Amniotic stem cell (primary cell): ENCODE results near the gene ACTR5.

ENCODE experiments used
- DNase-seq: peaks from one replicate; lab custom pipeline; 2025; lab: John Stamatoyannopoulos, UW

ACTR5 gene

GRCh38 chr20:38748097-38748860 lies at the start of gene ACTR5:
Gene ACTR5 (plus strand): TSS chr20:38748460. CDS start chr20:38748479, 19 bp downstream.
- peak; percentile 86 for DNase-seq

- DNase-seq, result no peak
These were observed 49.7 kb upstream of the ACTR5 start for GRCh38 chr20:38698541-38698940.

DNA sequence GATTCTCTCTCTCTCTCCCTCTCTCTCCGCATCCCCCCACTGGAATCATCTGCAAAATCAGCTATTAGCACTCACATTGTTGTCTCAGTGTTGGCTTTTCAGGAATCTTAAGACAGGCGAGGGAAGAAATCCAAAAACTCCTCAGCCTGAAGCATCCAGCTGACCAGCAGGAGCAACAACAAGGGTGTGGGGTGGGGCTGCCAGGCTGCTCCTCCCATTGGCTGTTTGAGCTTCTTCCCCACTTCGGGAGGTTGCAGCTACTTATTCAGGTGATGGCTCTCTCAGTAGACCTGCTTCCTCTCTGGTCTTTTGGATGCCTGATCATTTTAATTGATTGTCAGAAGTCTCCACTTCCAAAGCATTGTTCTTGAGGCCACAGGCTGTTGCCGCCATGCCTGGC lies 48.1 kb upstream of the ACTR5 start:
- no peak for DNase-seq

GRCh38 chr20:38700926-38701325 lies 47.3 kb upstream of the ACTR5 start:
- no peak for DNase-seq

GRCh38 chr20:38703526-38703925 lies 44.7 kb upstream of the ACTR5 start:
- no peak for DNase-seq

DNA sequence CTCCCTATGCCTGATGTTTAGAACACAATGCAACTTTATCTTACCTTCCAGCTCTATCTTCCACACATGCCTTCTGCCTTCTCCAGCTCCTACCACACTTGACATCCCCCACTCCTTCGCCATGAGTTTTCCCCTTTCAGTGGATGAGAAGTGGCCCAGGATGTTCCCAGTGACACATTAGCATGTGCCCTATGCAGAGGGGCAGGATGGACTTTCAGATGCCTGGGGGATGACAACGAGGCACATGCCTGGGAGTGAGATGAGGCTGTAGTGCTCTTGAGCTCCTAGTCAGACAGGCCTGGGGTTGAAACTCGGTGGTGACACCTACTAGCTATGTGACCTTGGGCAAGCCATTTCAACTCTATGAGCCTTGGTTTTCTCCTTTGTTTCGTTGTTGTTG lies 44.1 kb upstream of the ACTR5 start:
- no peak for DNase-seq

- DNase-seq, result no peak
These were observed 41.8 kb upstream of the ACTR5 start for GRCh38 chr20:38706509-38706908.

DNA sequence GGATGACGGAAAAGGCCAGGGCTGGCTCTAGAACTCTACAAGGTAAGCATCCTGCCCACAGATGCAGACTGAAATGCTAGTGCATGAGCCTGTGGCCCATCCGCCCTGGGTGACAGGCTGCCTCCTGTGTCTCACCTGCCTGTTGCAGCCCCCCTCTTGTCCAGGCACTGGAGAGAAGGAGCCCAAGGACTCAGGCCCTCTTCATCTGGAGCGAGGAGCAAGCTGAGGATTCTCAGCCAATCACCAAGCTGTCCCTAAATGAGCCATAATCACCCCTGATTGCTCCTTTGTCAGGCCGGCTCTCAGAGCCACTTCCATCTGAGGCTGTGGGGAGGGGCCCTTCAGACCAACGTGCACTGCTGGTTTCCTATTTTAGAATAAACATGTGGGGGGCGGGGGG lies 34.0 kb upstream of the ACTR5 start:
- DNase-seq, result no peak

GRCh38 chr20:38715646-38716045 lies 32.6 kb upstream of the ACTR5 start:
- no peak for DNase-seq

DNA sequence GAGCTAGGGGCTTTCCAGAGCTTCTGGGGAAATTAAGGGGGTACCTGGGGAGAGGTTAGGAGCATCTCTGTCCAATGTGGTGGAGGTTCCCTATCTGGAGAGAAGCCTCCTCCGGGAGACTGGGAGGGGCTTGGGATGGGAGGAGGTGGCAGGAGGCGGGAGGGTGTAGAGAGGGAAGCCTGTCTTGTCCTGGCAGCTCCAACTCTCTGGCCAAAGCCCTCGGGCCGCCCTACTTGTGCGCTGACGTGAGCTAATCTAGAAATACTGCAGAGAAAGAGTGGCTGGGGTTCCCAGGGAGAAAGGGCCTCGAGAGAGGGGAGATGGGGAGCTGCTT lies 25.6 kb upstream of the ACTR5 start:
- no peak for DNase-seq

DNA sequence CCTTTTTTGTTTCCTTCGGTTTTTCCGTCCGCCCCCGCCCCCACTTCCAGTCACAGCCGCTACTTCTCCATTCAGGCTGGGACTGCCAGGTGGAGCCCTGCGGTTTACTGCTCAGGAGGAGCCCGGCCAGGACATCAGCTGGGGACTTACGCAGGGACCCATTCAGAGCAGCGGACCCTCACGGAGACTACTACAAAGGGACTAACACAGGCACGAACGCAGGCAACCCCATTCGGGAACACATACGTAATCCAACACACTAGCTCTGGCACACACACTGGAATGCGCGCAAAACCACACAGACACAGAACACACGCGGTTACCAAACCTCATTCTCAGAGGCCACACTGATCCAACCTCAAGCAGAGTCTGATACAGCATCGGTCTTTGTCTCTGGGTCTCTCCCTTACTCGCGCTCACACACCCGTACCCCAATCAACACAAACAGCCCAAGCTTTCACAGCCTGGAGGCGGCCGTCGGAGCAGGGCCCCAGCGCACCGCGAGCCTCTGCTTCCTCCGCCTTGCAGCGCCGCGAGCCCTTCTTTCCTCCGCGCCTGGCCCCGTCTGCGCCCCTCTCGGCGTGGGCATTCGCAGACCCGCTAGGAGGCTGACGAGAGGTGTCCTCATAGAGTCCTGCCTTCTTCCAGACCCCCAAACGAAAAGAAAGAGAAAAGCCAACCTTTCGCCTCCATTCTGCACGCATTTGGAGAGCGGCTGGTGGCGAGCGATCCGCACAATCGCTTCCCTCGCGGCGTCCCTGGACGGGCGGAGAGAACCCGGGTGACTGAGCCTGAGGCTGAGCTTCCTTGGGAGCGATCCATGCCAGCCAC lies 25.0 kb upstream of the ACTR5 start:
- no peak for DNase-seq

DNA sequence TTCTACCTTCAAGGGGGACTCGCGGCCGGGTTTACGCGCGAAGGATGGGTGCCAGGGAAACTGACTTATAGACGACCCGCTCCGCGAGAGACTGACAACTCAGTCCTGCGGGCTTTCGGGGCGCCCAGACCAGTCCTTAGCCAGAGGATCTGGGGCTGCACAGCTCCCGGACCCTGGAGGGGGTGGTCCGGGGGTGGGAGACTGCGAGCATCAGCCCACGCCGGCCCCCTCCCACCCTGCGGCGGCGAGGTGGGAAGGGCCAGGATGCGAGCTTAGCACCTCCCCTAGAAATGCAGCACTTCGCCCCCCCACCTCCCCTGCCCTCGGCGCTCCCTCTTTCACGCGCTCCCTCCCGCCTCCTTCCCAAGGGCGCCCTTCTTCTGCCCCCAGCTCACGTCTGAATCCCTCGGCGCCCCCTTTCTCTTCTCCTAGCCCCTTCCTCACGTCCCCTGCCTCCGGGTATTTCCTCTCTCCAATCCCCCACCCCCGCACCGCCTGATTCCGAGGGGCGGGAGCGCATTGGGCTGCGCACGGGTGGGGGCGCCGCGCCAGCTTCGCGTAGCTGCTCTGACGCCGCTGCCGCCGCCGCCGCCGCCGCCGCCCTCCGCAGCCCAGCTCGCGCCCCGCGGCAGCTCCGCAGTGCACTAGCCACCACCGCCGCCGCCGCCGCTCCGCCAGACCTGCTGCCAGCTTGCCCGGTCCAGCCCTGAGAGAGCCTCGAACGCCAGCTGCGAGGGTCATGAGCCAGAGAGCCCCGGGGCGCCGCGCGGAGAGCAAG lies 24.2 kb upstream of the ACTR5 start, which contains the start of gene SLC32A1:
SLC32A1 (plus strand) TSS at position 639 of the 778 bp plus-strand sequence. CDS start 239 bp downstream, outside the sequence.
- no peak for DNase-seq

DNA sequence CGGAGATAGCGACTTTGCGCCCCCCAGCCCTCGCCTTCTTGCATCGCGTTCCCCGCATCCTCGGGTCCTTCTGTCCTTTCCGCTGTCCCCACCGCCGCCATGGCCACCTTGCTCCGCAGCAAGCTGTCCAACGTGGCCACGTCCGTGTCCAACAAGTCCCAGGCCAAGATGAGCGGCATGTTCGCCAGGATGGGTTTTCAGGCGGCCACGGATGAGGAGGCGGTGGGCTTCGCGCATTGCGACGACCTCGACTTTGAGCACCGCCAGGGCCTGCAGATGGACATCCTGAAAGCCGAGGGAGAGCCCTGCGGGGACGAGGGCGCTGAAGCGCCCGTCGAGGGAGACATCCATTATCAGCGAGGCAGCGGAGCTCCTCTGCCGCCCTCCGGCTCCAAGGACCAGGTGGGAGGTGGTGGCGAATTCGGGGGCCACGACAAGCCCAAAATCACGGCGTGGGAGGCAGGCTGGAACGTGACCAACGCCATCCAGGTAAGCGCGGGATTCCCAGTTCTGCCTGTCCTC lies 23.6 kb upstream of the ACTR5 start:
- no peak for DNase-seq

DNA sequence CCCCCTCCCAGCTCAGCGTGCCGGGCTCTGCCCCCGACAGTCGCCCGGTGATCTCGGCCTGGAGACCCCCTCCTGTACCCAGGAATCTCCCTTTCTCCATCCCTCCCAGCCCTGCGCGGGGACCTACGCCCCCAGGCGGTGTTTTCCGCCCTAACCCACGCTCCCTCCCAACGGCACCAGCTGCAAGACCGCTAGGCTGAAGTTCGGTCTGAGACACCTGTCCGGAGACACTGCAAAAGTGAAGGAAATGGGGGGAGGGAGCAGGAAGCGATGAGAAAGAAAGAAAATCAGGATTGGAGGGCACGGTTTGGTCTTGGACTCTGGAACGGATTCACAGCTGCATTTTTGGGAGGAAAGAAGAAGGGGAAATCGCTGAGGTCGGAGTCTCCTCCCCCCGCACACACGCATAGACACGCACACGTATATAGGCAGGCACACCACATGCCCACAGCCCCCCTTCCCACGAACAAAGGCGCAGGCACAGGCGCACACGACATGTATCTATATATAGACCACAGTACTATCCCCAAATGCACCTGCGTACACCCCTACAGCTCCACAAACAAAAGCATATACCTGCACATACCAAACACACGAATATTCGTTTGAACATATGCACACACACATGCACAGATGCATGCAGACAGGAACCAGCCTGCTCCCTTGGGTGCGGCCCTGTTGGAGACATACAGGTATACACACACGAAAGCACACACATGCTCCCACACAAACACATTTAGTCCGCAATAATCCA lies 22.9 kb upstream of the ACTR5 start:
- no peak for DNase-seq

GRCh38 chr20:38725931-38726803 lies 22.1 kb upstream of the ACTR5 start:
- DNase-seq, result no peak

- DNase-seq, result no peak
These were observed 21.3 kb upstream of the ACTR5 start for GRCh38 chr20:38726804-38727606.

DNA sequence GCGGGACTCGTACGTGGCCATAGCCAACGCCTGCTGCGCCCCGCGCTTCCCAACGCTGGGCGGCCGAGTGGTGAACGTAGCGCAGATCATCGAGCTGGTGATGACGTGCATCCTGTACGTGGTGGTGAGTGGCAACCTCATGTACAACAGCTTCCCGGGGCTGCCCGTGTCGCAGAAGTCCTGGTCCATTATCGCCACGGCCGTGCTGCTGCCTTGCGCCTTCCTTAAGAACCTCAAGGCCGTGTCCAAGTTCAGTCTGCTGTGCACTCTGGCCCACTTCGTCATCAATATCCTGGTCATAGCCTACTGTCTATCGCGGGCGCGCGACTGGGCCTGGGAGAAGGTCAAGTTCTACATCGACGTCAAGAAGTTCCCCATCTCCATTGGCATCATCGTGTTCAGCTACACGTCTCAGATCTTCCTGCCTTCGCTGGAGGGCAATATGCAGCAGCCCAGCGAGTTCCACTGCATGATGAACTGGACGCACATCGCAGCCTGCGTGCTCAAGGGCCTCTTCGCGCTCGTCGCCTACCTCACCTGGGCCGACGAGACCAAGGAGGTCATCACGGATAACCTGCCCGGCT lies 20.6 kb upstream of the ACTR5 start:
- no peak for DNase-seq

DNA sequence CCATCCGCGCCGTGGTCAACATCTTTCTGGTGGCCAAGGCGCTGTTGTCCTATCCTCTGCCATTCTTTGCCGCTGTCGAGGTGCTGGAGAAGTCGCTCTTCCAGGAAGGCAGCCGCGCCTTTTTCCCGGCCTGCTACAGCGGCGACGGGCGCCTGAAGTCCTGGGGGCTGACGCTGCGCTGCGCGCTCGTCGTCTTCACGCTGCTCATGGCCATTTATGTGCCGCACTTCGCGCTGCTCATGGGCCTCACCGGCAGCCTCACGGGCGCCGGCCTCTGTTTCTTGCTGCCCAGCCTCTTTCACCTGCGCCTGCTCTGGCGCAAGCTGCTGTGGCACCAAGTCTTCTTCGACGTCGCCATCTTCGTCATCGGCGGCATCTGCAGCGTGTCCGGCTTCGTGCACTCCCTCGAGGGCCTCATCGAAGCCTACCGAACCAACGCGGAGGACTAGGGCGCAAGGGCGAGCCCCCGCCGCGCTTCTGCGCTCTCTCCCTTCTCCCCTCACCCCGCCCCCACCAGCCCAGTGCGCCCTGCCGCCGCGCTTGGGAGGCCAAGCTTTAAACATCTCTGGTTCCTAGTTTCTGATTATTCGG lies 20.0 kb upstream of the ACTR5 start:
- DNase-seq, result no peak
